ENCODE results near the gene MED9.
"Not testable (repeated sequence)": the region's sequence is repeated elsewhere in the genome, so short reads cannot be mapped to it uniquely, and the experiment has no call there.

Gene MED9

DNA sequence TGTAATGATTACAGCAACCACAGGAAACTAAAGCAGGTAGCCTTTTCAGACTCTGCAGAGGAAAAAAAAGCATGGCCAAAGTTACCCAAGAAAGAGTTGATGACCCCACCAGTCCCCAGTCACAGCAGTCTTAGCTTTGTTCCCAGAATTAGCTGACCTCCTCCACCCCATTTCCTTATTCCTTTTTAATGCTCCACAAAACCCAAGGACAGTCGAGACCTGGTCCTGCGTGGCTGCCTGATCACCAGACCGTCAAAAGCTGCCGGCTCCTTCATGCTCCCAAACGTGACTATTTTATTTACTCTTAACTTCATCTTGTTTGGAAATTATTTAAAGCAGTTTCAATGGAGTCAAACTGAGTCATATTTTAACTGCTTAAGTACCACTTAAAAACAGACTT is 28.7 kb upstream of the MED9 start:
- H3K4me3 ChIP-seq (ENCODE audit: low read depth, low read length): no peak overlapping the region
- TF ChIP-seq CTCF (IDR thresholded peaks at IDR 0.05; ENCODE audit: low read depth, low read length) (no peak), MYC (IDR thresholded peaks at IDR 0.05; ENCODE audit: low read depth, low read length) (no peak), POLR2A (IDR thresholded peaks at IDR 0.05; ENCODE audit: extremely low read depth, insufficient read length) (no peak)
- TF ChIP-seq, protein P1, sequence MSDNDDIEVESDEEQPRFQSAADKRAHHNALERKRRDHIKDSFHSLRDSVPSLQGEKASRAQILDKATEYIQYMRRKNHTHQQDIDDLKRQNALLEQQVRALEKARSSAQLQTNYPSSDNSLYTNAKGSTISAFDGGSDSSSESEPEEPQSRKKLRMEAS (IDR thresholded peaks at IDR 0.05; ENCODE audit: low read depth, low read length): no peak

DNA sequence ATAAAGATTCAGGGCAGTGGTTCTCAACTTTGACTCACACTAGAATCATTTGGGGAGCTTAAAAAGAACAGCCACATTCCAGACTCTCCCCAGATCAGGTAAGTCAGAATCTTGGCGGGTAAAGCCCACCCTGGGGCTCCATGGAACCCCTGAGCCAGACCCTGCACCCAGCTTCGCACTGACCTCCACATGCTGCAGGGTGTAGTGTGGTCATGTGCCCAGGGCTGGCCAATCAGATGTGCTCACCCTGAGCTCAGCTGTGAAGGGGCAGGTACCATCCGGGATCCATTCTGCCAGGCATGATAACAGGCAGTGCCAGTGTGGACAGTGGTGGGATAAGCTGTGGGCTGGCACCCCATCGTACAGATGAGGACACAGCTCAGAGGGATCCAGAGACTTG is 28.1 kb upstream of the MED9 start:
- TF ChIP-seq, protein P1 (IDR thresholded peaks at IDR 0.05; ENCODE audit: low read depth, low read length): no peak
- TF ChIP-seq MYC (IDR thresholded peaks at IDR 0.05; ENCODE audit: low read depth, low read length) (no peak), POLR2A (IDR thresholded peaks at IDR 0.05; ENCODE audit: extremely low read depth, insufficient read length) (no peak), CTCF (IDR thresholded peaks at IDR 0.05; ENCODE audit: low read depth, low read length) (no peak)
- DNase-seq (ENCODE audit: low read depth): no peak
- no peak overlapping the region for H3K4me3 ChIP-seq (ENCODE audit: low read depth, low read length)

More for the DNA sequence above, 28.7 kb upstream of the MED9 start:
- no peak for DNase-seq (ENCODE audit: low read depth)

DNA sequence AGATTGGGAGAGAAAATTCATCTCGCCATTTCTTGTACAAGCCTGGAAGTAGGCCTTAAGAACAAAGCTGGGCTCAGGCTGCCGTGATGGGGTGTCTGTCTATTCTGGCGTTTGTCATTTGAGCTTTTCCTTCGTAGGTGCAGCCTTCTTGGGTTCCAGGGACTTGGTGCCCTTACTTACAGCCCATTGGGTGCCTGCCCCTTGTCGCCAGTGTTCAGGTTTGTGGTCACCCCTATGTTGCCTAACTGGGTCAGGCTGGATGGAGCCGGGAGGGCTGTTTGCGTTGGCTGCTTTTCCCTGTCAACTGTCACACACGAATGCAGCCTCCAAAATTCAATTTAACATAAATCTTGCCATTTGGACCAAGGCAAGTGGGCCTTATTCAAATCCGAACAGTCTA is 23.7 kb upstream of the MED9 start:
- no peak overlapping the region for H3K4me3 ChIP-seq (ENCODE audit: low read depth, low read length)
- DNase-seq (ENCODE audit: low read depth): no peak
- no peak for TF ChIP-seq CTCF (IDR thresholded peaks at IDR 0.05; ENCODE audit: low read depth, low read length)
- TF ChIP-seq MYC (IDR thresholded peaks at IDR 0.05; ENCODE audit: low read depth, low read length): no peak
- TF ChIP-seq, protein P1 (IDR thresholded peaks at IDR 0.05; ENCODE audit: low read depth, low read length): no peak
- TF ChIP-seq POLR2A (IDR thresholded peaks at IDR 0.05; ENCODE audit: extremely low read depth, insufficient read length): no peak

- TF ChIP-seq MYC (IDR thresholded peaks at IDR 0.05; ENCODE audit: low read depth, low read length) (no peak), POLR2A (IDR thresholded peaks at IDR 0.05; ENCODE audit: extremely low read depth, insufficient read length) (no peak), CTCF (IDR thresholded peaks at IDR 0.05; ENCODE audit: low read depth, low read length) (no peak)
- TF ChIP-seq, protein P1 (IDR thresholded peaks at IDR 0.05; ENCODE audit: low read depth, low read length): no peak
- no peak for DNase-seq (ENCODE audit: low read depth)
- H3K4me3 ChIP-seq (ENCODE audit: low read depth, low read length): no peak overlapping the region
Observed at GRCh38 chr17:17454276-17454675, 22.5 kb upstream of the MED9 start.

DNA sequence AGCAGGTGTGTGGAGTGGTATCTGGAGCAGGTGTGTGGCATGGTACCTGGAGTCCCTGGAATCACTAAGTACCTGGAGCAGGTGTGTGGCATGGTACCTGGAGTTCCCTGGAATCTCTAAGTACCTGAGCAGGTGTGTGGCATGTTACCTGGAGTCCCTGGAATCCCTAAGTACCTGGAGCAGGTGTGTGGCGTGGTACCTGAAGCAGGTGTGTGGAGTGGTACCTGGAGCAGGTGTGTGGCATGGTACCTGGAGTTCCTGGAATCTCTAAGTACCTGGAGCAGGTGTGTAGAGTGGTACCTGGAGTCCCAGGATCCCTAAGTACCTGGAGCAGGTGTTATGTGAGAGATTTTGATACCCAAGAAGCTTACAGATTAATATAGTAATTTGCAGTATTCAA is 22.1 kb upstream of the MED9 start:
- not testable (repeated sequence) for H3K4me3 ChIP-seq (ENCODE audit: low read depth, low read length); DNase-seq (ENCODE audit: low read depth)

DNA sequence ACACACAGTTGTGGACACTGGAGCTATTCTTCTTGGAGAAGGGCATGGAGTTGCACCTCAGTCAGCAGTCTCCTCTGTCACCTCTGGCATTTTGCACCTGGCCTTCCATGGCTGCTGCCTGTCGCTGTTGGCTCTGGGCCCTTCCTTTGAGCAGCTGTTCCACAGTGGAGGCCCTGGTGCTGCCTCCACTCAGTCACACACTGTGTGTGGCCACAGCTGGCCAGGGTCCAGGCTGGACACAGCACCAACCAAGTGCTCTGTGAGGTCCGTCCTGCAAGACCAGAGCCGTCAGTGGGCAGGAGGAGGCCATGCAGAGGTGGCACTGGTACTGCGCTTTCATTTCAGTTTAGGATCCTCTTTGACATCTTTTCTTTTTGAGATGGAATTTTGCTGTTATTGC is 21.6 kb upstream of the MED9 start:
- DNase-seq (ENCODE audit: low read depth): no peak
- TF ChIP-seq MYC (IDR thresholded peaks at IDR 0.05; ENCODE audit: low read depth, low read length) (no peak), CTCF (IDR thresholded peaks at IDR 0.05; ENCODE audit: low read depth, low read length) (no peak), POLR2A (IDR thresholded peaks at IDR 0.05; ENCODE audit: extremely low read depth, insufficient read length) (no peak)
- TF ChIP-seq, protein P1 (IDR thresholded peaks at IDR 0.05; ENCODE audit: low read depth, low read length): no peak

More for the DNA sequence above, 21.6 kb upstream of the MED9 start:
- no peak overlapping the region for H3K4me3 ChIP-seq (ENCODE audit: low read depth, low read length)
